ENCODE data around the gene CHPF.

The CHPF gene

GRCh38 chr2:219525533-219526232 lies 17.9 kb downstream of the CHPF start:
- H3K36me3 ChIP-seq (ENCODE audit: control insufficient read depth, insufficient read depth, low read length) = no peaks in the 10 kb centered on the region
- H3K79me2 ChIP-seq = no peaks in the 10 kb centered on the region
- H3K4me3 ChIP-seq (ENCODE audit: low read depth, low read length) = no peak overlapping the region
- H3K27me3 ChIP-seq (ENCODE audit: control insufficient read depth, insufficient read depth, low read length) = peaks cover 14% of the 10 kb centered on the region
- H3K4me1 ChIP-seq = peaks cover 4% of the 10 kb centered on the region
- H3K9me3 ChIP-seq (ENCODE audit: control insufficient read depth, low read length) = no peaks in the 10 kb centered on the region
- H3K9ac ChIP-seq = no peak overlapping the region
- H3K4me2 ChIP-seq (ENCODE audit: low read length) = no peak overlapping the region
- no peak overlapping the region for H3K27ac ChIP-seq
- H2AFZ ChIP-seq = no peak overlapping the region
- TF ChIP-seq CTCF (IDR thresholded peaks at IDR 0.05) = no peak

GRCh38 chr2:219524817-219525216 lies 18.8 kb downstream of the CHPF start:
- no peak overlapping the region for H3K27ac ChIP-seq
- H3K4me1 ChIP-seq = peaks cover 4% of the 10 kb centered on the region
- no peaks in the 10 kb centered on the region for H3K36me3 ChIP-seq (ENCODE audit: control insufficient read depth, insufficient read depth, low read length)
- no peak overlapping the region for H3K4me2 ChIP-seq (ENCODE audit: low read length)
- peaks cover 12% of the 10 kb centered on the region for H3K27me3 ChIP-seq (ENCODE audit: control insufficient read depth, insufficient read depth, low read length)
- no peak for TF ChIP-seq CTCF (IDR thresholded peaks at IDR 0.05)
- no peaks in the 10 kb centered on the region for H3K9me3 ChIP-seq (ENCODE audit: control insufficient read depth, low read length)
- H2AFZ ChIP-seq = no peak overlapping the region
- no peak overlapping the region for H3K9ac ChIP-seq
- no peaks in the 10 kb centered on the region for H3K79me2 ChIP-seq
- no peak overlapping the region for H3K4me3 ChIP-seq (ENCODE audit: low read depth, low read length)

- Histone ChIP-seq H3K4me2 (ENCODE audit: low read length) (no peak overlapping the region), H3K27me3 (ENCODE audit: control insufficient read depth, insufficient read depth, low read length) (peaks cover 11% of the 10 kb centered on the region), H3K4me1 (peaks cover 4% of the 10 kb centered on the region), H2AFZ (peak overlapping the region; percentile 72), H3K9me3 (ENCODE audit: control insufficient read depth, low read length) (no peaks in the 10 kb centered on the region), H3K79me2 (no peaks in the 10 kb centered on the region), H3K9ac (no peak overlapping the region), H3K4me3 (ENCODE audit: low read depth, low read length) (no peak overlapping the region), H3K27ac (no peak overlapping the region), H3K36me3 (ENCODE audit: control insufficient read depth, insufficient read depth, low read length) (no peaks in the 10 kb centered on the region)
- TF ChIP-seq CTCF (IDR thresholded peaks at IDR 0.05) = no peak
These were observed 20.5 kb downstream of the CHPF start for GRCh38 chr2:219523031-219523671.

GRCh38 chr2:219522111-219523030 lies 21.2 kb downstream of the CHPF start:
- no peak overlapping the region for H3K4me3 ChIP-seq (ENCODE audit: low read depth, low read length)
- no peak overlapping the region for H3K27ac ChIP-seq
- H3K4me2 ChIP-seq (ENCODE audit: low read length) = no peak overlapping the region
- no peaks in the 10 kb centered on the region for H3K79me2 ChIP-seq
- H3K27me3 ChIP-seq (ENCODE audit: control insufficient read depth, insufficient read depth, low read length) = peaks cover 6% of the 10 kb centered on the region
- TF ChIP-seq CTCF (IDR thresholded peaks at IDR 0.05) = no peak
- H2AFZ ChIP-seq = peak overlapping the region; percentile 72
- H3K36me3 ChIP-seq (ENCODE audit: control insufficient read depth, insufficient read depth, low read length) = no peaks in the 10 kb centered on the region
- H3K9me3 ChIP-seq (ENCODE audit: control insufficient read depth, low read length) = no peaks in the 10 kb centered on the region
- H3K9ac ChIP-seq = no peak overlapping the region
- H3K4me1 ChIP-seq = peaks cover 4% of the 10 kb centered on the region
